GM19324 (cell line): ENCODE results near the gene SLC11A2.
"Not testable (repeated sequence)": the region's sequence is repeated elsewhere in the genome, so short reads cannot be mapped to it uniquely, and the experiment has no call there.

Experiments
- ATAC-seq: cut with Tn5 transposase; IDR thresholded peaks from one replicate; pipeline ENCODE4 v1.9.1; 2021; ENCODE audit warnings: mild to moderate bottlenecking, moderate library complexity; ENCODE audit not compliant: unreplicated experiment, low FRiP score

Gene SLC11A2

DNA sequence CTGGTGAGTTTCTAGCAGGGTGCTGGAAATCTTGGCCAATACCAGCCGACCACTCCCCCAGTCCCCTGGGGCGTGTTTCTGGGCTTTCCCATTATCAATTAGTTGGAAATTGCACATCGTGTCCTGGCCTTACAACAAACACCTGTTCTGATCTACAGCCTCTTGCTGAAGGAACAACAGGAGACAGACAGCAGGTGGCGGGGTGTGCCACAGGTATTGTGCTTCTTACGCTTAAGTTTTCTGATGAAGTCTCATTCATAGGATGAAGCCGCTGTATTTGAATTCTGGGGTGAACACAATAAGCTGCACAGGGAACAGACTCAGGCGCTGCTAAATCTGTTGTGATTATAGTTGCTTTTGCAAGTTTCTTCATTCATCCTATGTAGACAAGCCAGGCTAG is 73.1 kb downstream of the SLC11A2 start:
- ATAC-seq: no peak

- no peak for ATAC-seq
Measured at GRCh38 chr12:50952510-50952909, 73.7 kb downstream of the SLC11A2 start, which contains the start of gene HIGD1C. TSS of gene HIGD1C (plus strand) at chr12:50952544. CDS start at chr12:50953999, 1,455 bp downstream.

DNA sequence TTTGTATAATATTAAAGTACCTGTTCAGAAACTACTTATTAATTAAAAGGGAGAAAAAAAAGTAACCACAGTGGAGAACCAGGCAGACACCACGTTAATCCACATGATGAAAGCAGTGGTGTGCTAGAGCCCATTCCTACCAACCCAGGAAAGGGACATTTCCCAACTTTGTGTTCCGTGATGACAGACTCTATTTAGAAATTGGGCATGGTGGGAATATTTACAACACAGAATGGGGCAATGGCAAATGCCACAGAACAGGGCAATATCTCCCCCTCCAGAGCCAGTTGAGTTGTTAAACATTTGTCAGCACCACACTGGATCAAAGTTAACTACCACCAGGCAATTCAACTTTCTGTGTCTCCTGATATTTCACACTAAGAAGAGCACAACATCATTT is 75.1 kb downstream of the SLC11A2 start:
- ATAC-seq: no peak

DNA sequence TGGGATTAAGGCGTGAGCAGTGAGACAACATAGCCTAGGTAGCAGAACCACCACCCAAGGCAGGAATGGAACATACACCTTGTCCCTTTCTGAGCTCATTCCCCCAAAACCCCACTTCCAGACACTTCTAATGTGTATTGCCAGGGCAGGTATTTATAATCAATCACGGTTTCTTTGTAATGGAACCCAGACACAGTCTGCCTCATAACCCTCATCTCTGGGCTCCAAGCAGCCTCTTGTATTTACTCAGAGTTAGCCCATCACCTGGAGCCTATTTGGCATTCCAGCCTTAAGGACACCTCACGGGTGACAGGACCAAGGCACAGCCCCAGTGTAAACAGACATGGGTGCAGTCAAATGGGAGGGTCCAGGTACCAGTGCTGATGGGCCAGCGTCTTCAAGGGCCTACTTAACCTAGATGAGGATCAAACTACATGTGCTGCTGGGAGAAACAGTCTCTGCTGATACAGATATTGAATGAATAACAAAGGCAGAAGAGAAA is 76.3 kb downstream of the SLC11A2 start:
- ATAC-seq: no peak

GRCh38 chr12:50948798-50949197 is 77.4 kb downstream of the SLC11A2 start:
- ATAC-seq: no peak

DNA sequence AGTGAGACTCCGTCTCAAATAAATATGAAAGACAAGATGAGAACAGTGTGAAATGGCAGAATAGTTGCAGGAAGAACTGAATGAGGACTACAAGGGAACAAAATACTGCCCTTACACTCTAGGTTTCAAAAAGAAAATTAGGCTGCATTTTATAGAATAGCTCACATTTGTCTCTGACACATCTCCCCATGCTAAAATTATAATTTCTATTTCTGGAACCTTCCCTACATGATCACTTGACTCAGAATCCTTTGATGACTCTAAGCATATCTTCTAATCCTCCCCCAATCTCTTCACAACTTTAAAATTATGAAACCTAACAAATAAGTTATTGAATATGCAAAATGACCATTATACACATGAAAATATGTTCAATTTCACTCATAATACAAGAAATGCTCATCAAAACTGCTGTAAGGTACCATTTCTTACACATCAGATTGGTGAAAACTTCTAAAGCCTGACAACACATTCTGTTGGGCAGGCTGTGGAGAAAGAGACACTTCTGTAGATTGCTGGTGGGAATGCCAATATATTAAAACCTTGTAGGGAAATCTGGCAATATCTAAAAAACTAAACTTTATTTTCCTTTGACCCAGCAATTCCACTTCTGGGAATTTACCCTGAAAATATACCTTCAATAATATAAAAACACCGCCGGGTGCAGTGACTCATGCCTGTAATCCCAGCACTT is 78.1 kb downstream of the SLC11A2 start:
- ATAC-seq: no peak

GRCh38 chr12:50937653-50938052 is 88.5 kb downstream of the SLC11A2 start:
- ATAC-seq: no peak

GRCh38 chr12:50936821-50937530 is 89.2 kb downstream of the SLC11A2 start:
- ATAC-seq: no peak

DNA sequence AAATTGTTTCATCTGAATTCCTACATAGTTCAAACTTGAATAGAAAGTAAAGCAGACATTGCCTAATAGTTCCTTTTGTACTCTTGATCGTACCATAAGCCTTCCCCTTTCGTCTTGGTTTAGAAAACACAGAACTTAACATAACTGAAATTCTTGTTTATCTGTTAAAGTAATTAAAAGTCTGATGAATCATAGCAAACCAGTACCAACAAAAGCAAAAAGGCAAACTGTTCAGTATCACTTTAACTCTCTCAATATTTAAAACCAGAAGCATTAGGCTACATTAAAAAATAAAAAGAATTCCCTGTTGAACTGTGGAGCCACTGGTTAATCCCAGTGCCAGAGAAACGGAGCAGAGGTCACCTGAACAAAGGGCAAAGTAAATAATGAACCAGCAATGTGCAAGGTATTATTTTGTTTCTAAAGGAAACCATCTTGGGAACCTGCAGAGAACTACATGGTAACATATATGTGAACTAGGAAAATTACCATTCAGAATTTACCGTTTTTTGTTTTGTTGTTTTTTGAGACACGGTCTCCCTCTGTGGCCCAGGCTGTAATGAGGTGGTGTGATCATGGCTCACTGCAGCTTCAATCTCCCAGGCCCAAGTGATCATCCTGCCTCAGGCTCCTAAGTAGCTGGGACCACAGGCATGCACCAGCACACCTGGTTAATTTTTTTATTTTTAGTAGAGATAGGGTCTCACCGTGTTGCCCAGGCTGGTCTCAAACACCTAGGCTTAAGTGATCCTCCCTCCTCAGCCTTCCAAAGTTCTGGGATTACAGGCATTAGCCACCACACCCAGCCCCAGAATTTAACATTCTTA is 91.0 kb downstream of the SLC11A2 start:
- no peak for ATAC-seq

DNA sequence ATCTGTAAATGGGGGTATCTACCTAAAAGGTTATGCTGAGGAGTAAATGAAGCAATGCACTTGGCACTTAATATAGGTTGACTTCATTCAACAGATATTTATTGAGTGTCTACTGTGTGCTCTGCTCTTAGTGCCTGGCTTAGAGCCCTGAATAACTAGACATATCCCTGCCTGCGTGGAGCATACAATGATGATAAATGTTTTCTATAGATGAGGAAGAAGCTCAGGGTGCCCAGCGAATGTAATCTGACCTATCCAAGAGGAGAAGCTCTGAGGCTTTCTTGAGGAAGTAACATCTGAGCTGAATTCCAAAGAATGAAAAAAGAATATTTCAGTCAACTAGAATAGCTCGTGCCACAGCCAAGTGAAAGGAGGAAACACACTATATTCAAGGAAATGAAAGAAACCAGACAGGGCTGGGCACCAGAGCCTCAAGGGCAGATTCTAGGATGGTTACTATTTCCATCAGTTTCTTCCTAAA is 91.8 kb downstream of the SLC11A2 start:
- ATAC-seq: no peak

DNA sequence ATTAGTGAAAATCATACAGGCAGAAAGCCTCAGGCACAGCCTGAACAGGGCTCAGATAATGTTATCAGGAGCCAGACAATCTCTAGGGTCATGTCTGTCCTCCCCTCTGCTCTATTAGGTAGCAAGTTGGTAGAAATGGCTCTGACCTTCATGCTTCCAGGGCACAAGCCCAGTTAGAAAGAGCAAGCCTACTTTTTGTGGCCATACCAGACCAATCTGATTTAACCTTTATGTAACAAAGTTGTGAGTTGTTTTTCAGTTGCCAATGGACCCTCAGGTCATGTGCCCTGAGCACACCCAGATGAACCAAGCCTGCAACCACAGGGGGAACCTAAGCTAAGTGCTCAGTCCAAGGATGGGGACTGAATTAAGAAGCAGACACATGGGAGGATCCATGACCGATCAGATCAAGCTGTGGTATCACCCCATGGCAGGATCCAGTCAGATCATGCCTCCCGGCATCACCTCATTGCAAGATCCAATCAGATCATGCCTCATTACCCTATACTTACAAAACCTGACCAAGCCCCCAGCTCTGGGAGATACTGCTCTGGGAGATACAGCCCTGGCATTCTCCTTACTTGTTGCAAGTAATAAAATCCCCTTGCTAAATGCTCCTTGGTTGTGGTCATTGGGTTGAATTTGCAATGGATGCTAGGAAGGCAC is 92.6 kb downstream of the SLC11A2 start:
- no peak for ATAC-seq

DNA sequence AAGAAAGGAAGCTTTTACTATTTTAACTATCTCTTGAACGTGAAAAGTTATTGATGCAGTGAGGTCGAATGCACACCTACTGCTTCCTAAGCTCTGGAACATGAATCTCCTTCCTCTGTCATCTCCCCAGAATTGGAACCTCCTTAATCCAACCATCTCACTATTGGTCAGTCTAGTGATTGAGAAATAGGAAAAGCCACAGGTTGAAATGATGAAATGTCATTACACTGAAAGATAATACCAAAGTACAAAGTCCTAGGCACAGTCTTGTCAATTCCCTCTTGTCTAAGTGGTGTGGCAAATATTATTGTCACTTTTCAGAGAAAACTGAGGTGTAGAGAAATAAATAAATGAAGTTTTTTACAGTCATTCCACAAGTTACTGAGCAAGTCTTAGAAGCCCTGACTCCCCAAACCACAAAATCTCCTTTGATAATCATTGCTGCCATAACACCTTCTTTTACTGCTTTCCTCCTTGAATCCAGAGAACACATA is 93.3 kb downstream of the SLC11A2 start:
- no peak for ATAC-seq

- not testable (repeated sequence) for ATAC-seq
Measured at GRCh38 chr12:50930477-50930876, 95.7 kb downstream of the SLC11A2 start.

DNA sequence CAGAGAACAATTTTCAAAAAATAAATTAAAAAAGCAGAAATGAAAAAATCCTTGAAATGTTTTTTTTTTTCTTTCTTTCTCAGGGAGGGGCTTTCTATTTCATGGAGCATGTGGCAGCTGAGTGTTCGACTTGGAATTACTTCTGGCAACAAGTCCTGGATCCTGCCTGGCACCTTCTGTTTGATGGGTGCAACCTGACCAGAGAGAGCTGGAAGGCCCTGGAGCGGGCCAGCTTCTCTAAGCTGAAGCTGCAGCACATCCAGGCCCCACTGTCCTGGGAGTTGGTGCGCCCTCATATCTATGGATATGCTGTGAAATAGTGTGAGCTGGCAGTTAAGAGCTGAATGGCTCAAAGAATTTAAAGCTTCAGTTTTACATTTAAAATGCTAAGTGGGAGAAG is 96.4 kb downstream of the SLC11A2 start:
- ATAC-seq: no peak
